Occipital lobe (tissue), 2 donors: ENCODE measurements around the gene SNX11. TPM values are rescaled to one million over a fixed set of nuclear protein-coding genes. Genes with fewer than 3 reads are reported as not detected.

Experiments used
- DNase-seq: peaks from one replicate; lab custom pipeline; 2025; lab: John Stamatoyannopoulos, UW
- total RNA-seq: library from RNA; depleted of rRNA; stranded (reverse); fragments of >200 nt; gene quantifications from one replicate; pipeline ENCODE4 v1.2.3, GENCODE V29; 2014

SNX11 gene
- total RNA-seq, 1 donor from 2014 or later = 10.0 TPM

DNA sequence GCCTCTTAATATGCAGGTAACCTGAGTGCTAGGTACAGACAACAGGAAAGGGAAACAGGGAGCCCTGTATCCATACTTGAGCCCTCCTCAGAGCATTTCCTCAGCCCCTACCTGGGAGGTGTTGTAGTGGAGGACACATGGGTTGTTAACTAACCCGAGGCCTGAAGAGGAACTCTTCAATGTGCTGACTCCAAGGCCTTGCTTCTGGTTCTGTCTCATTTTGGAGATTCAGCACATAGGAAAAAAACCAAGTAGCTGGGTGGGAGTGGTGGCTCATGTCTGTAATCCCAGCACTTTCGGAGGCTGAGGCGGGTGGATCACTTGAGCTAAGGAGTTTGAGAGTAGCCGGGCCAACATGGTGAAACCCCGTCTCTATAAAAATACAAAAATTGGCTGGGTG lies 24.8 kb downstream of the SNX11 start:
- no peak for DNase-seq

DNA sequence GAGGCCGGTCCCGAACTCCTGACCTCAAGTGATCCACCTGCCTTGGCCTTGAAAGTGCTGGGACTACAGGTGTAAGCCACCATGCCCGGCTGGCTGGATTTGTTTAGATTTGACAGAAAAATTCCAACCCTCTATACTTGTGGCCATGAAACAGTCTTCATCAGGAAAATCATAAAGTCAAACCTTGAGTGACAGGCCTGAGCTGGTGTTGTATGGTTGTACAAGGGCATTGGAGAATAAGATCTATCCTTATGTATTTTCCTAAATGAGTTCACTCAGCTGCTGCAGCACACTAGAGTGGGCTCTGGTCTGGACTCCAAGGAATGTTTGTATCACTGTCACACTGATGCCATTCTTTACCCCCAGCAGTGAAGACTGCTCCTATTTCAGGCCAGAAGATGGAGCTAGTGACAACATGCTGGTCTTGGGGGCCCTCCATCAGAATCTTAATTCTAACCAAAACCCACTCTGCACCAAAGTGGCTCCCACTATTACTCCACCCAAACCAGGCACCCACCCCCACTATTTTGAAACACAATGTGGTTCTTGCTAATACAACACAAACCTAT lies 27.4 kb downstream of the SNX11 start:
- no peak for DNase-seq

DNA sequence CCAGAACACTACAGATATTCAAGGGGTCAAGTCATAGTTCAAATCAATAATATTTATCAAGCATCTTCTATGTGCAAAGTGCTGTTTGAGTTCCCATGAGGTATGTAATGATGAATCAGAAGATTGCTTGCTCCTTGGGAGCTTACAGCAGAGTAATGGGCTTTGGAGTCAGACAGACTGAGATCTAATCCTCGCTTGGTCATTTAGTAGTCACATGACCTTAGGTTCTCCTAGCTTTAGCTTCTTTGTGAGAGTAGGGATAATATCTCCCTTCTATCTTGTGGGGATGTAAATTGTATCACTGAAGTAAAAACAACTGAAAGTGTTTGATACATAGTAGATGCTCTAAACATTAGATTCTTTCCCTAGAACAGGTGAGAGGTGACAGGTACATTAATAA lies 30.1 kb downstream of the SNX11 start:
- no peak for DNase-seq

DNA sequence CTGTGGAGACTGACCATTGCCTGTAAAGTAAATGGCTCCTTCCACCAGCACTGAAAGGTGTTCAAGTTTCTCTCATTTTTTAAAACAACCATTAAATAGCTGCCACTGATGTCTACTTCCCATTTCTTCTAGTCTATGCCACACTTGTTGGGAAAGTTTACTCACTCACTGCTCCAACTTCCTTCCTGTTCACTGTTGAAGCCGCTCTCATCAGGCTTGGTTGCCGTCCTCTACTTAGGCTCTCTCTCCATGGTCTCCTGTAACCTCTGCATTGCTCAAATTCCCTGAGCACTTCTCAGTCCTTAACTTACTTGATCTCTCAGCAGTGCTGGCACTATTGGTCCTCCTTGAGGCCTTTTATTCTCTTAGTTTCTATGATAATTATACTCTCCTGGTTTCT lies 32.4 kb downstream of the SNX11 start:
- no peak for DNase-seq

DNA sequence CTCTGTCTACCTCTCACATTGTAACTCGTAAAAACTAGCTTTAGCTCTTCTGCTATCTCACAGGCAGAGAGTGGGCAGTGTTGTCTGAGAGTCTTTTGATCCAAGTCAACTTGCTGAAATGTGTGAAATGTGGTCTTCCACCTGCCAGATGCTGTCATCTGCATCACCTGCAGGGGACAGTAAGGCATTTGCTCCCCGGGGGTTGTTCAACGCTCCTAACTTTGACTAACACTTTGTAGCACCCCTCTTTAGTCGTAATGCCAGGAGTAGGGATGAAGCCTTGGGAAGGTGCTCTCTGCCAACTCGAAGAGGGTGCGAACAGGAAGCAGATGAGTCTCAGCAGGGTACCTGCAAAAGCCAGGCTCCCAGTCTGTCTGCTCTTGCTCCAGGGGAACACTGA lies 36.1 kb downstream of the SNX11 start:
- DNase-seq = no peak

DNA sequence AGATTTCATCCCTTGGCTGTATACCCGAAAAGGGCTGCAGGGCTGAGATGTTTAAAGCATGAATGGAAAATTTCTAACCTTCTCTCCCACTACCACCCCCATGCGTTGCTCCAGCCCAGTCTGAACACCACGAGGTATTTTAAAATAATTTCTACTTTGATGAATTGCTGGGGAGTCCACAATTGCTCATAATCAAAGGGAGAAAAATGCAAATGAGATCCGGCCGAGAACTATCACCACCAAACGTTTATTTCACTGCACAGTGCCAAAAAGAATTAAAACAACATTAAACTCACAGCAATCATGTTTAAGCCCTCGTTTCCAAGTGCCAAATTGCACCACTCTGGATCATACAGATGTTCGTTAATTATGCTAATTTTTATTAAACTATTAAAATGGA lies 36.7 kb downstream of the SNX11 start:
- no peak for DNase-seq

DNA sequence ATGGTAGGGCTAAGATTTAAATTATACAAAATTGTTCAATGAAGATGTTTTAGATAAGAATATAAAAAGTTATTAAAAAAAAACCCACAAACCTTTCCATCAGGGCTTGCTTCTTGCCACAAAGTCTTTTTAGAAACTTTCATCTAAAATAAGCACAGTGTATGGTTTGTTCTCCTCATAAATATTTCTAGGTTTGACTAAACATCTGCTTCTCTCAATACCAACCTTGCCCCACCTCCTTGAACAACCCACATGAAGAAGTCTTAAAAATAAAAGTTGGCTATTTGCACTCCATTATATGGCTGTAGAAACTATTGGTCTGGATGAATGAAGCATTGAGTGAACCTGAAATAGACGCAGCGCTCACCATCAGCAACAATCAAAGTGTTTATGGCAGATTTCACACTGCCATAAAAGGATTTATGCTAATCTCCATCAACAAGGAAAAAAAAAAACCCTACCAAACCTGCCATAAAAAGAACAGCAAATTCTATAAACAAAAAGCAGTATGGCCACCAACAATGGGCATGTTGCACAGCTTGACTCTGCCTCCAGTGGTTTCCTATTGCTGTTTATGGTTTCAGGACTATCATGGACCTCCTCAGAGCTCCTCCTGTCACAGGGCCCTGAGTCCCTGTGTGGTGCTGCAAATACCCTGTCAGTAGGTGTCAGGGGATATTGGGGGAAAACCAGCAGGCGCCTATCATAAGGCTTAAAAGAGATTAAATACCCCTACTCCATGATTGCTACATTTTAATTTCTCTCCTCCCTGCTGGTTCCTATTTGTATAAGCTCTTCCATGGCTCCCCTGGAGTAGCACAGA lies 37.6 kb downstream of the SNX11 start:
- DNase-seq = no peak

DNA sequence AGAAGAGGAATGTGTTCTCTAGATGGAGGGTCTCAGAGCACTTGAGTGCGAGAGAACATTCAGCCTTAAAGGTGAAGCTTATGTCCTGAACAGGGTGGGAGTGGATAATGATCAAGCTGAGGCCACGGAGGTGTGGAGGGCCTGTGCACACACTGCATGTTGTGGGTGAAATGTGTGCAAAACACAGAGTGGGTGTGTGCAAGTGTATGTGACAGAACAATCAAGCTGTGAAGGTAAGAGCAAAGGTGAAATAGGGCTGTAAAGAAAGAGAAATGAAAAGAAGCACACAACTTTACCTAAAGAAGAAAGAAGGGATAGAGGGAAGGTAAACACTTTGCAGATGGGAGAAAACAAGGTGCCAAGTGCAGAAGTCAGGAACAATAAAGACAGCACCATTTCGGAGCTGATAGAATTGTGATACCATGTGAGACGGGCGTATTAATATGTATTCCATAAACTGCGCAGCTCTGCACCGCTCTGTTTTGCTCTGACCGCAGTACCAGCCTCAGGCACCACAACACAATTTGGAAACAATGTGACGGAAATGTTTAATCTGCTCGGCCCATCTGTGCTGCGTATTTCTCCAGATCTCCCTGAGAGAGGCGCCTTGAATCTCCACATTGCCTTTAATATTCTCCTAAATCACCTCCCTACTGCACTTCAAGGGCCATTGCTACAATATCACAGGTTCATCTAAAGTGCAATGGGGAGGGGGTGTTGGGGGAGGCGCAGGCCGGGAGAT lies 40.6 kb downstream of the SNX11 start:
- no peak for DNase-seq

DNA sequence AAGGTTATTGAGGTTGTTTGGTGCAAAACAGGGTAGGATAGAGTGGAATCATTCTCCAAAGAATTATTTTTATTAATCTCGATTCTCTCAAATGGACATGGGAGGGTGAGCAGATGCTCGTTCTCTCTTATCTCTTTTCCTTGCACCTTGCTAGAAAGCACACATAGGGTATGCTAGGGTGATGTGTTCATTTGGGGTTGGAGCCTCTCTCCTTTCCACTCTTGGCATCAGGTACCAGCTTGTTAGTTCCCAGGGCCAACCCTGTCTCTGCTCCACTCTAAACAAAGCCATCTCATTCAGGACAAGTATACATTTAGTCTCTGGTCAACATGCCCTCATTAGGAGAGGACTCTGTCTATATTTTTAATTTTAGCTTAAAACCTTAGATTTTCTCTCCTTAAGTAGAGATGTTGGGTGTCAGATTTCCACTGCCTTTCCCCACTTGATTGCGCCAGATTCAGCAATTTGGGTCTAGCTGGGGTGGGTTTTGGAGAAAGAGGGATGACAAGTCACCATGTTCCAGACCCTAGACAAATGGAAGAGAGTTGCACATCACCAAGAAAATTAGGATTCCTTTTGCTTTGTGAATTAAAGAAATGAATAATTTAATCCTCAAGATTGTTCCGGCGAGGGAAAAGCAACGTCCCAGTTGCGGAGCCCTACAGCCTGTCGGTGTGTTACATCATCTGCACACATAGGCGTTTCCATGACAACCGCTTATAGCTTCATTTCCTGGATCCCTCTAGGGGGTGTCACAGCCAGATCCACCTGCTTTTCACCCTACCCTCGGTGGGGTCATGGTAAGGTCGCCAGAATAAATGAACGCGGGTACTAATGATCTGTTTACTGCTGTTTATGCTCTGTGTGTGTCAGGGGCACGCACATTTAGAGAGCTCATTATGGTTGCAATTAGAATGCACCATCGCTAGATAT lies 41.6 kb downstream of the SNX11 start:
- no peak for DNase-seq

DNA sequence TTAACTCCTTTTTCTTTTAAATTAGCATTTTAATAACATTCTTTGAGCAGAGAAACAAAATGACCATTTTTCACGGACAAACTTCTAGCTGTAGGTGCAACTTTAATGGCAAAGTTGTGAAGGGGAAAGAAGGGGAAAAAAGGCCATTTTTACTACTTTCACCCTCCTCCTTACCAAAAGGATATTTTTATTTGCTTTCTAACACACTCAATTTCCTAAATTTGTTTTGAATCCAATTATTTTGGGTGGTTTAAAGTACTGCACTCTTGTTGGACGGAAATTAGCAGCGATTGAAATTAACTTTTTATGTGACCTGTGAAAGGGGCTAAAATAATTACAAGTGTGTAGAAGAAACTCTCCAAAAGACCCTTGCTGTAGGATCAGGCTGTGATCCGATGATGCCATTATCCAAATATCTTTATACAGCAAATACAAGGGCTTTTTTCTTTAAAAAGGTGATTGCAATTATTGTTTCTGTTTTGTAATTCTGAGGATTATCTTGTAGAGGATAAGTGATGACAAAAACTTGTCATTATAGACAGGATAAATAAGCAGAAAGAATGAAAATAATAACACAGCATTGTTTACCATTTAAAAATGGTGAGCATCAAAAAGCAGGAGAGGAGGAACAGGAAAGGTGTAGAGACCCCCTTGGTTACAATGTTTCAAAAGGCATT lies 42.4 kb downstream of the SNX11 start:
- DNase-seq = no peak

DNA sequence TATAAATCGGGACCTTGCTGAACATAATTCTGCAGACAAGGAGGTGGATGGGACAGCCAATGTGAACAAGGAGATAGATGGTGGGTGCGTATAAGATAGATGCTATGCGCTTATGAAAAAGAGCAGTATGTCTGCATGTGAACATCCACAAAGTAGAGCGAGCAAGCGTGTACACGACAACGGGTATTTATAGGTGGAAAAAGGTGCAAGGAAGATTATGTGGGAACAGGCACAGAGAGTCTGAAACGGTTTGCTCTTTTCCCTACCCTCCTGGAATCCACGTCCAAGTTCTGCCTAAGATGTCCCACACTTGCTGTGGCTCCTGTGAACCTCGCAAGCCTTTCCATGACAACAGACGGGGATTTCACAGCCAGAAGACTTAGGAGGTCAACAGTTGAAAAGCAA lies 43.0 kb downstream of the SNX11 start:
- DNase-seq = no peak

DNA sequence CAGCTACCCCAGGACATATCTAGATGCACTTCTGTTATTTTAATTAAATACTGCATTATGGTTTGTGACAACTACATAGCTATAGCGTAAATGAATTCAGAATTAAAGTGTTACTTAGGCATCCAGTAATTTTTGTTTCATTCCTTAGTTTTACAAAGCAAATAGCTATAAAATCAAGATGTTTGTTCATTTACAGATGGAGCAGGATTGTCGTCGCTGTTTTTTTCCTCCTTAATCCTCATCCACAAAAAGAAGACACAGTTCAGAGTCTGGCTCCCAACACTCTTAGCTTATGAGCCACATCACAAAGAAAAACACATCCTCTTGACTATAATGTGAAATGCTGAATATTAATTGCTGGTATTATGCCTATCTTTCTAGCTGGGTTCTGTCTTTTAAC lies 43.7 kb downstream of the SNX11 start:
- DNase-seq = no peak

DNA sequence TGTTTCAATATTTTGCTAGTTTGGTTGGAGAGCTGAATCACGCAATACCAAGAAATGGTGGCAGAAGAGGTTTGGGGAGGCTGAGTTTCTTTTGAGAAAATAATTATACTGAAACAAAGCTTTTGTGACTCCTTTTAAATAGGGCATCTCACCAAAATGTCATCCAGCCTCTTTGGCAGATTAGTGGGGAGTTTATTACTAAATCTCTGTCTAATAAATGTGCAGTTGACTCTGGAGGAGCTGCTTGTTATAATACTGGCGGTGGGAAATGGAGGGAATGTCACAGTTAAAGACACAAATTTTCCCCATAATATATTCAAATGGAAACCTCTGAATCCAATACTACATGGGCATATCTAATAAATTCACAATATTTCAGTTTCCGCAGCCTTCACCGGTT lies 44.7 kb downstream of the SNX11 start:
- DNase-seq = no peak

DNA sequence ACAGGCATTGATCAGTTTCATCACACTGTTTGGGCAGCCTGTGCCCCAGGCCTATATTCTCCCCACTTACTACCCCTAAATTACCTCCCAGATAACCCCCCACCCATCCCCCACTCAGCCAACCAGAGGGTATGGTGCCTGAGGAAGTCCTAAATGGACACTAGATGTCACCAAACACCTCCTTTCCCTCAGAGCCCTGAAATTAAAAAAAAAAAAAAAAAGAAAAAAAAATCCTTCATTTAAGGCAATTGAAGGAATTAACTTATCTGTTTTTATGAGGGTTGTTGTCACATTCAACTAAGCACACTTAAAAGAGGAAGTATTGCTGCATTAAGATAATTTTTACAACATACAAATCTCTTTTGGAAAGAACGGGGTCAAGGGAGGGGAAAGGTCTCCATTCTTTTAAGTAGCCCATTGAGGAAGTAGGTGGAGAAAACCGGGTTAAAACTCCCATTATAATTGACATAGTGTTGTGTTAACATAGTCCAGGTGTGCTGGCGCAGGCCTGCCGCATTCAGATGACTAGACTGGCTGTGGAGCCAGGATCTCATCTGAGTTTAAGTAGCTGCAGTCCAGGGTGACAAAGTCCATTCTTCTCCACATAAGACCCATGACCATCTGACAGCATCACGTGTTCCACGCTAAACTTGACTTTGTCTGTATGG lies 46.3 kb downstream of the SNX11 start:
- no peak for DNase-seq

DNA sequence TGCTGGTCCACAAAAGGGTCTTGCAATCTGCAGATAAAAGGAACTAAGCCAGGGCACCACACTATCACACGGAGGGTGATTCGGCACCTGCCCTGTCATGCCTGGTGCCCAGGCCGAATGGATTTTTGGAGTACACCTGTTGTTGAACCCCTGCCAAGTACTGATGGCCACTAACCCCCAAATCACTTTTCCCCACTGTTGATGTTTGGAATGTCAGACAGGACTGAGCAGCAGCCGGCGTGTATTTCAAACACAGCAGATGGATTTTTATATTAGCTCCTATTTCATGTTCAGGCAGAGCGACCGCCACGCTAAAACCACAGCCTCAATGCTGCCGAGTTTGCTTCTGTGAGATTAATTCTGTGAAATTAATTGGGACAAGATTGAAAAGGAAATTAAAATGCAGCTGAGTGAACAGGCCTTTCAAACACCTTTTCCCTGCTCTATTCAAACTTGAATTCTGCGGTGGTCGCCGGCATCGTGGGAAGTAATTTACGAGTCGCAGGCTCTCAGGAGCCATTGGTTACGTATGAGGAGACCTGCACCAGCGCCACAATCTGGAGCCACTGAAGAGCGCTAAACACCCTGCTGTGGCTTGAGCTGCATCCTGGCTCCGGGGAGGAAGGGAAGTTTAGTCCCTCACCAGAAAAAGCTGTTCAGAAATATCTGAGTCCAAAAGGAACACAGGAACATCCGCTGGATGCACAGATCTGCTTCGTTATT lies 48.5 kb downstream of the SNX11 start:
- DNase-seq = no peak

DNA sequence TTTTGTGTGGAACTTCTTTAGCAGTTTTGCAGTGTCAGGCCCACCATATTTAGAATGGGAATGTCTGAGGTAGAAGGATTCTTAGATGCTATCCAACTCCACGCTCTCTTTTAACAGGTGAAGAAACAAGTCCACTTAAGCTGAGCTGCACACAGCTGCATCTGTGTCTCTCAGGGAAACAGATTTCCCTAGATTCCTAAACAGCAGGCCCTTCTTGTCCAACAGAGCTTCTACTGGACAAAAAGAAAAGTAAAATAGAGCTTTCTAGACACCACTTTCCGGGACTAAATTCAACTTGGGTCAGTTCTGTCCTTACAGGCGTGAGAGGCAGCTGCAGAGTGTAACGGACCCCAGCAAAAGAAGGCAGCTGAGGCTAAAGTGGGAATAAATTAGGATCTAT lies 51.7 kb downstream of the SNX11 start:
- DNase-seq = no peak

DNA sequence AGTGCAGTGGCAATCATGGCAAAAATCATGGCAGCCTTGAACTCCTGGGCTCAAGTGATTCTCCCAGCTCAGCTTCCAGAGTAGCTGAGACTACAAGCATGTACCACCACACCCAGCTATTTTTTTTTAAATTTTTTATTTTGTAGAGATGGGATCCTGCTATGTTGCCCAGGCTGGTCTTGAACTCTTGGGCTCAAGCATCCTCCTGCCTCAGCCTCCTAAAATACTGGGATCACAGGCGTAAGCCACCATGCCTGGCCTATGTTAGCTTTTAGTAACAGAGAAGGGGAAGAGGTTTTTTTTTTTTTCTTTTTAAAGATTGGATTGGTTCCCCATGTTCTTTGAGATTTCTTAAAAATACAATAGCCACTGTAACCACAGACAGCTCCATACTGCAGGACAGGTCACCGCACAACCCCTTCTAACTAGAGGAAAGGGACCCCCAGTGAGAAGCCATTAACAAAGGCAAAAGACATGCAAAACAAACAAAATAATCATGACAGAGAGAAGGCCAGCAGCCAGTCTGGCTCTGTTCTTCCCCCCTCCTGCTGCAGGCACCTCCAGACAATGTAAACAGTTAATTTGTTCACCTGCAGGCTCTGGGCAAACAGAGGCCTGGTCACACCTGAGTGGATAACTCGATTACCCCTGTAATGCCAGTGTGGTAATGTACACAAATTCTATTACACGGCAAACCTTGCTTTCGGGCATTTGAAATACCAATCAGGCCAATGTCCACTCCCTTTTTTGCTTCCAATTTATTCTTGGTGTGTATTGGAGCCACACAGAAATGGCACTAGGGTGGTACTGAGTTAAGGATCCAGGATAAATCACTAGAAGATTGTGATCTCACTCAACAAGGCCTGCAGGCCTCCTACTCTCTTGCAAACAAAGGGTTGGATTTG lies 52.9 kb downstream of the SNX11 start:
- no peak for DNase-seq

DNA sequence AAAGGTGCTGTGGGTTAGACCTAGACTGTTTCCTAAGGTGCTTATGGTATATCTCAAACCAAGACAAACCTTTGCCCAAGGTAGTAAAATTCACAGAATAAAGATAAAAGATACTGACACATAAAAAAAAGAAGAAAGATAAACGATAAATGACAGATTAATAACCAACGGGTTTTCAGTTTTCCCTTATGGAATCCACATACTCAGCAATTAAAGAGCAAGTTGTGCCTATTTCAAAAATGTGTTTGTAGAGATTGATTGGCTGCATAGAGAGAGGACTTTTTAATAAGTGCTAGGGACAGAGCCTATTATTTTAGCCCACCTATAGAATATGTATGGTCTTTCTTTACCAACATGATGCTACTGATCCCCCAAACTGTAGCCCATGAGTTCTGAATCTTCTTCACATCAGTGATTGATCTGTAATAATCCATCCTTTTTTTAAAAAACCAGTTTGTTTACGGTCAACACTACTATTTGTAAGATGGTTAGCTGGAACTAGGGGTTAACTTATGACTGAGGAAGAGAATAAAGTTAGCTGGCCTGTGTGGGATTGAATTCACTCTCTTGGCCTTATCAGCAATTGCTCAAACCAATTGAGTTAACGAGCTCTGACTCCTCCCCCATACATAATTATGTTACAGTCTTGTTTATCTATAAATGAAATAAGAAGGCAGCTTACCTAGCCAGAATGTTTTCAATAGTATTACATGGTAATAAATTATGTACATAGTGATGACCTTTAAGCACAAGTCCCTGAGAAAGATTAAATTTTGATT lies 53.8 kb downstream of the SNX11 start:
- DNase-seq = no peak
